DND-41 (cell line): ENCODE data around the gene FHAD1.

ENCODE experiments used
- ATAC-seq: fragments of 200-7000 bp; cut with Tn5 transposase; 3 replicates; pipeline ENCODE4 v1.9.1; 2021; ENCODE audit warnings: low read depth; ENCODE audit not compliant: insufficient read depth
- DNase-seq: peaks from one replicate; pipeline ENCODE4 v3.0.0-alpha.2; 2020
- H2AFZ ChIP-seq: 2 replicates; pipeline ENCODE4 v1.6.0; 2012; ENCODE audit warnings: low read depth, low read length
- H3K27ac ChIP-seq: 2 replicates; pipeline ENCODE4 v1.5.1; 2012; ENCODE audit warnings: low read length, inconsistent platforms
- H3K27me3 ChIP-seq: fragments of 200-600 bp; sonication (generic); 2 replicates; pipeline ENCODE4 v1.6.0; 2012; ENCODE audit warnings: low read length, mild to moderate bottlenecking, inconsistent platforms; ENCODE audit not compliant: insufficient read depth, poor library complexity
- H3K36me3 ChIP-seq: 2 replicates; pipeline ENCODE4 v1.5.1; 2012; ENCODE audit warnings: low read length, inconsistent platforms; ENCODE audit not compliant: insufficient read depth
- H3K4me1 ChIP-seq: 2 replicates; pipeline ENCODE4 v1.5.1; 2012; ENCODE audit warnings: mild to moderate bottlenecking, low read length; ENCODE audit not compliant: insufficient read depth
- H3K4me2 ChIP-seq: 2 replicates; pipeline ENCODE4 v1.6.0; 2012; ENCODE audit warnings: mild to moderate bottlenecking, moderate library complexity, low read length, inconsistent platforms; ENCODE audit not compliant: insufficient read depth
- H3K4me3 ChIP-seq, 2 experiments: fragments of 200-600 bp in 1 of 2; shearing (Covaris generic) in 1 of 2; 2 replicates each; pipeline ENCODE4 v1.5.1; 2012 to 2016; ENCODE audit warnings: inconsistent platforms in 2 of 2, low read length in 2 of 2, mild to moderate bottlenecking in 2 of 2, low read depth in 1 of 2, moderate library complexity in 1 of 2
- H3K79me2 ChIP-seq: 2 replicates; pipeline ENCODE4 v1.6.0; 2012; ENCODE audit warnings: low read length, inconsistent platforms; ENCODE audit not compliant: insufficient read depth
- H3K9ac ChIP-seq: 2 replicates; pipeline ENCODE4 v1.6.0; 2012; ENCODE audit warnings: low read depth, mild to moderate bottlenecking, inconsistent platforms, low read length, moderate library complexity
- H3K9me3 ChIP-seq: 2 replicates; pipeline ENCODE4 v1.5.1; 2012; ENCODE audit warnings: low read length, moderate library complexity, mild to moderate bottlenecking, inconsistent platforms; ENCODE audit not compliant: insufficient read depth, severe bottlenecking
- H4K20me1 ChIP-seq: 2 replicates; pipeline ENCODE4 v1.6.0; 2012; ENCODE audit warnings: low read length; ENCODE audit not compliant: insufficient read depth
- CTCF ChIP-seq: IDR thresholded peaks from 2 replicates; pipeline ENCODE4 v1.5.1; 2012; ENCODE audit warnings: borderline replicate concordance, low read length, moderate library complexity, mild to moderate bottlenecking; ENCODE audit not compliant: poor library complexity, severe bottlenecking; ENCODE audit errors: extremely low read depth
- EZH2 ChIP-seq: IDR thresholded peaks from 3 replicates; pipeline ENCODE4 v1.6.1; 2012; ENCODE audit warnings: borderline replicate concordance, low read depth, mild to moderate bottlenecking, moderate library complexity, low read length, inconsistent platforms; ENCODE audit not compliant: severe bottlenecking

Gene FHAD1

GRCh38 chr1:15257309-15257708 lies 10.3 kb downstream of the FHAD1 start:
- Histone ChIP-seq H3K4me3 (no peak overlapping the region), H3K9me3 (no peaks in the 10 kb centered on the region), H4K20me1 (peaks cover 2% of the 10 kb centered on the region), H3K4me2 (no peak overlapping the region), H3K9ac (no peak overlapping the region), H3K36me3 (no peaks in the 10 kb centered on the region), H3K27me3 (peaks cover 11% of the 10 kb centered on the region), H3K4me1 (no peaks in the 10 kb centered on the region), H3K27ac (no peak overlapping the region), H3K79me2 (no peaks in the 10 kb centered on the region), H2AFZ (no peak overlapping the region)
- no peak for TF ChIP-seq EZH2
- TF ChIP-seq CTCF = no peak
- ATAC-seq = no peak
- DNase-seq = no peak

GRCh38 chr1:15258833-15259621 lies 12.0 kb downstream of the FHAD1 start:
- Histone ChIP-seq H3K4me2 (no peak overlapping the region), H3K4me1 (no peaks in the 10 kb centered on the region), H3K27me3 (peaks cover 6% of the 10 kb centered on the region), H3K27ac (no peak overlapping the region), H3K36me3 (no peaks in the 10 kb centered on the region), H3K9ac (no peak overlapping the region), H3K9me3 (no peaks in the 10 kb centered on the region), H3K4me3 (no peak overlapping the region), H4K20me1 (no peaks in the 10 kb centered on the region; the same call in 1 of the 2 replicates), H3K79me2 (no peaks in the 10 kb centered on the region), H2AFZ (no peak overlapping the region)
- ATAC-seq (no peak), DNase-seq (no peak)
- TF ChIP-seq CTCF (no peak), EZH2 (no peak)

GRCh38 chr1:15259622-15260007 lies 12.6 kb downstream of the FHAD1 start:
- TF ChIP-seq EZH2 = no peak
- TF ChIP-seq CTCF = no peak

More at GRCh38 chr1:15259622-15260007, 12.6 kb downstream of the FHAD1 start:
- no peak overlapping the region for H3K4me3 ChIP-seq
- no peaks in the 10 kb centered on the region for H3K9me3 ChIP-seq
- ATAC-seq = no peak
- H3K27me3 ChIP-seq = peaks cover 3% of the 10 kb centered on the region
- no peak overlapping the region for H3K9ac ChIP-seq
- H4K20me1 ChIP-seq = no peaks in the 10 kb centered on the region; the same call in 1 of the 2 replicates
- H3K4me1 ChIP-seq = no peaks in the 10 kb centered on the region
- no peak overlapping the region for H3K4me2 ChIP-seq
- no peaks in the 10 kb centered on the region for H3K36me3 ChIP-seq
- DNase-seq = no peak
- no peaks in the 10 kb centered on the region for H3K79me2 ChIP-seq
- no peak overlapping the region for H2AFZ ChIP-seq
- H3K27ac ChIP-seq = no peak overlapping the region
